H9 (cell line): ENCODE data around the gene MAGI3. TPM values are rescaled to one million over a fixed set of nuclear protein-coding genes. Genes with fewer than 3 reads are reported as not detected.

Experiments used
- DNase-seq: peaks from one replicate; pipeline ENCODE4 v3.0.0-alpha.2; 2017
- H2AFZ ChIP-seq: one replicate; pipeline ENCODE4 v1.6.1; 2013; ENCODE audit warnings: mild to moderate bottlenecking, low read length, control low read depth, moderate library complexity
- H2AK5ac ChIP-seq: 2 replicates; pipeline ENCODE4 v1.6.1; 2013; ENCODE audit warnings: low read length, control low read depth, mixed read lengths; ENCODE audit not compliant: insufficient read length
- H2BK120ac ChIP-seq: one replicate; pipeline ENCODE4 v1.6.1; 2013; ENCODE audit warnings: low read depth, mild to moderate bottlenecking, low read length, control low read depth, inconsistent platforms; ENCODE audit not compliant: poor library complexity, severe bottlenecking
- H2BK12ac ChIP-seq: 2 replicates; pipeline ENCODE4 v1.6.1; 2013; ENCODE audit warnings: low read length, control low read depth, mixed read lengths, low read depth; ENCODE audit not compliant: insufficient read length
- H2BK15ac ChIP-seq: 2 replicates; pipeline ENCODE4 v1.6.1; 2013; ENCODE audit warnings: low read depth, low read length, control low read depth
- H2BK20ac ChIP-seq: one replicate; pipeline ENCODE4 v1.6.1; 2013; ENCODE audit warnings: low read depth, mild to moderate bottlenecking, low read length, control low read depth, inconsistent platforms; ENCODE audit not compliant: poor library complexity, severe bottlenecking
- H2BK5ac ChIP-seq: 2 replicates; pipeline ENCODE4 v1.6.1; 2013; ENCODE audit warnings: low read length, control low read depth, mixed read lengths; ENCODE audit not compliant: insufficient read length
- H3K14ac ChIP-seq: 2 replicates; pipeline ENCODE4 v1.6.1; 2013; ENCODE audit warnings: low read length, control low read depth; ENCODE audit not compliant: insufficient read depth
- H3K18ac ChIP-seq: 2 replicates; pipeline ENCODE4 v1.6.1; 2013; ENCODE audit warnings: low read depth, mild to moderate bottlenecking, mixed read lengths, low read length, control low read depth; ENCODE audit not compliant: insufficient read length
- H3K23ac ChIP-seq: 2 replicates; pipeline ENCODE4 v1.6.1; 2013; ENCODE audit warnings: low read length, control low read depth, mixed read lengths, low read depth; ENCODE audit not compliant: insufficient read length
- H3K23me2 ChIP-seq: 2 replicates; pipeline ENCODE4 v1.6.1; 2013; ENCODE audit warnings: low read depth, mild to moderate bottlenecking, mixed read lengths, low read length, control low read depth; ENCODE audit not compliant: insufficient read length, poor library complexity, severe bottlenecking
- H3K27ac ChIP-seq: 2 replicates; pipeline ENCODE4 v1.5.1; 2013; ENCODE audit warnings: low read length, control low read depth, mixed read lengths, low read depth; ENCODE audit not compliant: insufficient read length
- H3K27me3 ChIP-seq: 2 replicates; pipeline ENCODE4 v1.6.1; 2013; ENCODE audit warnings: low read length, control low read depth, inconsistent platforms; ENCODE audit not compliant: insufficient read depth
- H3K4ac ChIP-seq: 2 replicates; pipeline ENCODE4 v1.6.1; 2013; ENCODE audit warnings: low read depth, mild to moderate bottlenecking, control low read depth, inconsistent platforms, low read length, moderate library complexity
- H3K4me1 ChIP-seq: 2 replicates; pipeline ENCODE4 v1.6.1; 2013; ENCODE audit warnings: low read length, control low read depth, inconsistent platforms; ENCODE audit not compliant: insufficient read depth
- H3K4me2 ChIP-seq: 2 replicates; pipeline ENCODE4 v1.6.1; 2013; ENCODE audit warnings: low read length, control low read depth, mixed read lengths; ENCODE audit not compliant: insufficient read length, insufficient read depth
- H3K56ac ChIP-seq: 2 replicates; pipeline ENCODE4 v1.6.1; 2013; ENCODE audit warnings: low read depth, mild to moderate bottlenecking, mixed read lengths, low read length, control low read depth; ENCODE audit not compliant: insufficient read length
- H3K79me1 ChIP-seq: 2 replicates; pipeline ENCODE4 v1.6.1; 2013; ENCODE audit warnings: low read depth, mild to moderate bottlenecking, moderate library complexity, low read length, control low read depth, inconsistent platforms; ENCODE audit not compliant: insufficient read depth, poor library complexity, severe bottlenecking
- H3K79me2 ChIP-seq: 2 replicates; pipeline ENCODE4 v1.6.1; 2013; ENCODE audit warnings: low read length, control low read depth, inconsistent platforms; ENCODE audit not compliant: insufficient read depth
- H3K9ac ChIP-seq: 2 replicates; pipeline ENCODE4 v1.6.1; 2013; ENCODE audit warnings: low read length, control low read depth, mixed read lengths; ENCODE audit not compliant: insufficient read length; ENCODE audit errors: extremely low read depth
- H3K9me3 ChIP-seq: one replicate; pipeline ENCODE4 v1.6.1; 2013; ENCODE audit warnings: low read depth, low read length, inconsistent platforms; ENCODE audit not compliant: control insufficient read depth
- H3T11ph ChIP-seq: one replicate; pipeline ENCODE4 v1.6.1; 2013; ENCODE audit warnings: mild to moderate bottlenecking, low read length, control low read depth, inconsistent platforms
- H4K20me1 ChIP-seq: one replicate; pipeline ENCODE4 v1.6.1; 2013; ENCODE audit not compliant: control insufficient read depth, insufficient read length, insufficient read depth
- H4K5ac ChIP-seq: 2 replicates; pipeline ENCODE4 v1.6.1; 2013; ENCODE audit warnings: low read depth, mild to moderate bottlenecking, mixed read lengths, low read length, control low read depth; ENCODE audit not compliant: insufficient read length
- H4K8ac ChIP-seq: replicated peaks from 2 replicates; pipeline ENCODE4 v1.6.1; 2013; ENCODE audit warnings: low read length, control low read depth, mixed read lengths, low read depth; ENCODE audit not compliant: insufficient read length
- H4K91ac ChIP-seq: 2 replicates; pipeline ENCODE4 v1.6.1; 2013; ENCODE audit warnings: low read depth, mild to moderate bottlenecking, moderate library complexity, mixed read lengths, low read length, control low read depth; ENCODE audit not compliant: insufficient read length
- H3K27ac Mint-ChIP-seq, 3 experiments: 2 replicates in 2 of 3; 3 replicates in 1 of 3; pipeline ENCODE4 v1.8.0; 2020 to 2021; ENCODE audit warnings: mixed read lengths in 3 of 3, mild to moderate bottlenecking in 1 of 3, moderate library complexity in 1 of 3
- H3K27me3 Mint-ChIP-seq: 2 replicates; pipeline ENCODE4 v1.8.0; 2021; ENCODE audit warnings: low read depth, mild to moderate bottlenecking, moderate library complexity, mixed read lengths
- H3K36me3 Mint-ChIP-seq, 3 experiments: 2 replicates in 2 of 3; 3 replicates in 1 of 3; pipeline ENCODE4 v1.8.0; 2020 to 2021; ENCODE audit warnings: low read depth in 3 of 3, mixed read lengths in 3 of 3; ENCODE audit not compliant: insufficient read depth in 1 of 3
- H3K4me1 Mint-ChIP-seq, 2 experiments: 2 replicates each; pipeline ENCODE4 v1.8.0; 2020; ENCODE audit warnings: mixed read lengths in 2 of 2
- H3K4me3 Mint-ChIP-seq, 2 experiments: 2 replicates in 1 of 2; 3 replicates in 1 of 2; pipeline ENCODE4 v1.8.0; 2020 to 2021; ENCODE audit warnings: mild to moderate bottlenecking in 2 of 2, mixed read lengths in 2 of 2, moderate library complexity in 1 of 2
- H3K9me3 Mint-ChIP-seq, 2 experiments: 2 replicates in 1 of 2; 3 replicates in 1 of 2; pipeline ENCODE4 v1.8.0; 2020; ENCODE audit warnings: mild to moderate bottlenecking in 2 of 2, mixed read lengths in 2 of 2, moderate library complexity in 1 of 2
- WGBS: extraction: QIAGEN DNeasy Blood & Tissue Kit; methylation state at CpG from one replicate; pipeline ENCODE4 v1.1.7; 2013; ENCODE audit warnings: missing lambda C conversion rate, low lambda C conversion rate, mixed read lengths; ENCODE audit not compliant: insufficient read length; ENCODE audit errors: extremely low coverage; 5-methylcytosine and 5-hydroxymethylcytosine counted together
- total RNA-seq: library from RNA; stranded (reverse); gene quantifications from 2 replicates; pipeline ENCODE4 v1.2.1, GENCODE V29; 2021
- TF ChIP-seq, protein P1 (sequence below): fragments of 200-600 bp; sonication (generic); conservative IDR thresholded peaks from 3 replicates; pipeline ENCODE4 v1.8.0; 2021; ENCODE audit warnings: antibody characterized with exemption, mild to moderate bottlenecking

The MAGI3 gene
- total RNA-seq, 1 experiment from 2014 or later: 8.2 TPM

DNA sequence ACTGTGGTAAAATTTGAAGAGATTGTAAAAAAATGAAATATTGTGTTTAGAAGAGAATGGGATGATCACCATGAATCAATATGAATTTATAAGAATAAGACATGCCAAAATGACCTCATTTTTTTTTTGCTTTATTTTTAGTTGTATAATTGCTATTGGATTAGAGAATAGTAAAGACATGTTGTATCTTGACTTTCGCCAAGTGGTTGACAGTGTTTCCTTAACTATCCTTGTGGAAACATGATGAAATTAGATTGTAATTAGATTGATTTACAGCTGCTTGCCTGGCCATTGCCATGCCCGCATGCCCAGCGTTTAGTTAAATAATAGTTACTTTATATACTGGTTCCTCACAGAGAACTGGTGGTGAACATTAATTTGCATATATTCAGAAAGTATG lies 154.9 kb downstream of the MAGI3 start:
- H3K14ac ChIP-seq: no peak overlapping the region
- H3K27ac ChIP-seq: no peak overlapping the region
- H3K4me3 Mint-ChIP-seq: no peak overlapping the region
- TF ChIP-seq, protein P1, sequence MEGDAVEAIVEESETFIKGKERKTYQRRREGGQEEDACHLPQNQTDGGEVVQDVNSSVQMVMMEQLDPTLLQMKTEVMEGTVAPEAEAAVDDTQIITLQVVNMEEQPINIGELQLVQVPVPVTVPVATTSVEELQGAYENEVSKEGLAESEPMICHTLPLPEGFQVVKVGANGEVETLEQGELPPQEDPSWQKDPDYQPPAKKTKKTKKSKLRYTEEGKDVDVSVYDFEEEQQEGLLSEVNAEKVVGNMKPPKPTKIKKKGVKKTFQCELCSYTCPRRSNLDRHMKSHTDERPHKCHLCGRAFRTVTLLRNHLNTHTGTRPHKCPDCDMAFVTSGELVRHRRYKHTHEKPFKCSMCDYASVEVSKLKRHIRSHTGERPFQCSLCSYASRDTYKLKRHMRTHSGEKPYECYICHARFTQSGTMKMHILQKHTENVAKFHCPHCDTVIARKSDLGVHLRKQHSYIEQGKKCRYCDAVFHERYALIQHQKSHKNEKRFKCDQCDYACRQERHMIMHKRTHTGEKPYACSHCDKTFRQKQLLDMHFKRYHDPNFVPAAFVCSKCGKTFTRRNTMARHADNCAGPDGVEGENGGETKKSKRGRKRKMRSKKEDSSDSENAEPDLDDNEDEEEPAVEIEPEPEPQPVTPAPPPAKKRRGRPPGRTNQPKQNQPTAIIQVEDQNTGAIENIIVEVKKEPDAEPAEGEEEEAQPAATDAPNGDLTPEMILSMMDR: no peak
- no peak overlapping the region for H2BK12ac ChIP-seq
- H3K36me3 Mint-ChIP-seq: peaks cover 0 to 3% (median 0%) of the 10 kb centered on the region in 3 experiments; a peak in 3 of 7 replicates
- no peak overlapping the region for H3K27ac Mint-ChIP-seq
- no peak overlapping the region for H3K18ac ChIP-seq
- no CpG with 5 or more reads among the region's 3 CpGs for WGBS
- no peaks in the 10 kb centered on the region for H3K27me3 ChIP-seq
- no peak overlapping the region for H2AFZ ChIP-seq
- H4K20me1 ChIP-seq: no peaks in the 10 kb centered on the region
- H3K4me2 ChIP-seq: no peak overlapping the region
- DNase-seq: no peak
- H3K4me1 ChIP-seq: 0 out of 2 replicates have a peak, but pooled peaks cover 2% of the 10 kb centered on the region
- no peak overlapping the region for H3K56ac ChIP-seq
- H2BK5ac ChIP-seq: no peak overlapping the region
- H2BK120ac ChIP-seq: no peak overlapping the region
- H3K27me3 Mint-ChIP-seq: no peaks in the 10 kb centered on the region
- no peaks in the 10 kb centered on the region for H3K79me2 ChIP-seq
- no peak overlapping the region for H3K4ac ChIP-seq
- H4K91ac ChIP-seq: no peak overlapping the region
- no peaks in the 10 kb centered on the region for H3K23me2 ChIP-seq
- H3K9me3 ChIP-seq: no peaks in the 10 kb centered on the region
- no peaks in the 10 kb centered on the region; a peak in 2 of 5 replicates for H3K9me3 Mint-ChIP-seq
- H3K23ac ChIP-seq: no peak overlapping the region
- no peak overlapping the region for H4K8ac ChIP-seq
- no peak overlapping the region for H2AK5ac ChIP-seq
- H3K4me1 Mint-ChIP-seq: peaks cover 12 to 20% of the 10 kb centered on the region in 2 experiments
- H3K9ac ChIP-seq: no peak overlapping the region
- H4K5ac ChIP-seq: no peak overlapping the region
- no peak overlapping the region for H2BK20ac ChIP-seq
- H3T11ph ChIP-seq: no peak overlapping the region
- H2BK15ac ChIP-seq: no peak overlapping the region
- no peaks in the 10 kb centered on the region for H3K79me1 ChIP-seq
